Spleen (tissue), 11 donors: Measurements from ENCODE around the gene MEG3. TPM values are rescaled to one million over a fixed set of nuclear protein-coding genes. Genes with fewer than 3 reads are reported as not detected.

Source experiments
- DNase-seq: peaks from one replicate; pipeline ENCODE4 v3.0.0-alpha.2; 2020
- H3K27ac ChIP-seq, 8 donors: fragments of 200-600 bp; sonication (generic) in 7 of 8; 1 replicate in 4 of 8; 2 replicates in 4 of 8; pipeline versions ENCODE4 v1.5.0 to v1.8.0; 2016 to 2021; ENCODE audit warnings: inconsistent platforms in 4 of 8, mild to moderate bottlenecking in 4 of 8, moderate library complexity in 1 of 8
- H3K27me3 ChIP-seq, 7 donors: fragments of 200-600 bp; sonication (generic) in 6 of 7; replicated peaks in 1 of 7; 1 replicate in 4 of 7; 2 replicates in 3 of 7; pipeline versions ENCODE4 v1.5.0 to v1.8.0; 2016 to 2021; ENCODE audit warnings: inconsistent platforms in 3 of 7, mild to moderate bottlenecking in 1 of 7
- H3K36me3 ChIP-seq, 6 donors: fragments of 200-600 bp; sonication (generic) in 5 of 6; 1 replicate in 4 of 6; 2 replicates in 2 of 6; pipeline versions ENCODE4 v1.5.0 to v1.8.0; 2016 to 2021; ENCODE audit warnings: inconsistent platforms in 2 of 6
- H3K4me1 ChIP-seq, 6 donors: fragments of 200-600 bp; sonication (generic) in 5 of 6; 1 replicate in 3 of 6; 2 replicates in 3 of 6; pipeline versions ENCODE4 v1.5.0 to v1.8.0; 2016 to 2021; ENCODE audit warnings: inconsistent platforms in 3 of 6
- H3K4me3 ChIP-seq, 8 donors: fragments of 200-600 bp; sonication (generic) in 7 of 8; 1 replicate in 4 of 8; 2 replicates in 4 of 8; pipeline versions ENCODE4 v1.5.0 to v1.8.0; 2016 to 2021; ENCODE audit warnings: inconsistent platforms in 4 of 8, mild to moderate bottlenecking in 4 of 8, moderate library complexity in 2 of 8
- H3K9me3 ChIP-seq, 8 donors: fragments of 200-600 bp; sonication (generic) in 7 of 8; 1 replicate in 4 of 8; 2 replicates in 4 of 8; pipeline versions ENCODE4 v1.5.0 to v1.8.0; 2016 to 2021; ENCODE audit warnings: inconsistent platforms in 4 of 8
- CTCF ChIP-seq, 11 experiments: fragments of 200-600 bp in 7 of 11; fragments of 450-650 bp in 4 of 11; sonication (generic) in 4 of 11; IDR thresholded peaks in 8 of 11; conservative IDR thresholded peaks in 3 of 11; 1 replicate in 7 of 11; 2 replicates in 4 of 11; pipeline versions ENCODE4 v1.4.0 to v1.8.0; 2016 to 2021; ENCODE audit warnings: antibody characterized with exemption in 11 of 11, inconsistent platforms in 4 of 11, mild to moderate bottlenecking in 1 of 11
- POLR2A ChIP-seq, 3 donors: fragments of 450-650 bp; IDR thresholded peaks; one replicate each; pipeline ENCODE4 v1.5.1; 2017; ENCODE audit warnings: antibody characterized with exemption in 3 of 3, mild to moderate bottlenecking in 1 of 3
- POLR2AphosphoS5 ChIP-seq, 3 donors: sonication (generic); formaldehyde crosslinking; IDR thresholded peaks; one replicate each; pipeline ENCODE4 v1.5.1; 2017; ENCODE audit warnings: antibody characterized with exemption in 3 of 3
- WGBS, 5 donors: extraction: QIAGEN DNeasy Blood & Tissue Kit in 3 of 5; methylation state at CpG; one replicate each; pipeline versions ENCODE4 v1.1.5 to v1.1.7; 2013 to 2018; 5-methylcytosine and 5-hydroxymethylcytosine counted together
- intact Hi-C: fragments of 100-400 bp; cut with DNase I; formaldehyde crosslinking; loops from one replicate; pipeline ENCODE4 v1.15.0; 2023; ENCODE audit warnings: low total_unique reads
- polyA plus RNA-seq, 3 donors: library from polyadenylated mRNA; stranded (reverse); fragments of 200-250 nt; gene quantifications; one replicate each; pipeline ENCODE4 v1.2.1, GENCODE V29; 2013
- total RNA-seq, 7 donors: library from RNA; depleted of rRNA in 3 of 7; stranded (reverse); fragments of >200 nt in 3 of 7; fragmentation: NEBNext Ultra II Directional in 4 of 7; extraction: Animal tissue kit (Norgen Biotek cat#: 25700) in 4 of 7; gene quantifications; one replicate each; pipeline versions ENCODE4 v1.1.0 to v1.2.1, GENCODE V29; 2016 to 2021
- donor health status: healthy with polysubstance abuse.
- donor health status: DM: no; HTN: no; CAD: no; lungs with moderate emphysema.
- donor health status: DM: no; HTN: no; CAD: no.
- donor health status: Bipolar disorder and iron deficiency.
- donor health status: healthy.
- donor health status: DM: no; HTN: no; CAD: no.
- donor health status: DM: yes; HTN: yes; CAD: no.

MEG3 gene
- total and polyA plus RNA-seq, 10 donors: 86.5 to 763 (median 187) TPM

GRCh38 chr14:100822532-100823296 lies 3.2 kb upstream of the MEG3 start:
- DNase-seq: no peak
- Histone ChIP-seq H3K27me3 (peaks cover 0 to 54% (median 7%) of the 10 kb centered on the region in 7 donors), H3K36me3 (no peaks in the 10 kb centered on the region), H3K4me1 (peaks cover 0 to 25% (median 10%) of the 10 kb centered on the region in 6 donors), H3K27ac (no peak overlapping the region), H3K9me3 (peaks cover 0 to 14% (median under 1%) of the 10 kb centered on the region in 8 donors), H3K4me3 (no peak overlapping the region)
- TF ChIP-seq POLR2AphosphoS5 (IDR thresholded peaks at IDR 0.05) (no peak), POLR2A (IDR thresholded peaks at IDR 0.05) (no peak), CTCF (IDR thresholded peaks at IDR 0.05 in 8 of 11, conservative IDR thresholded peaks at IDR 0.05 in 3 of 11) (no peak)
- WGBS, 5 donors: 80 to 89% (median 84%) methylated on average over 9 of the region's 9 CpGs
- intact Hi-C loops: no loop called here

GRCh38 chr14:100823413-100824080 lies 2.4 kb upstream of the MEG3 start:
- Histone ChIP-seq H3K9me3 (peaks cover 0 to 21% (median 3%) of the 10 kb centered on the region in 8 donors), H3K36me3 (no peaks in the 10 kb centered on the region), H3K4me1 (peaks cover 0 to 25% (median 10%) of the 10 kb centered on the region in 6 donors), H3K27me3 (peaks cover 0 to 59% (median 7%) of the 10 kb centered on the region in 7 donors), H3K4me3 (no peak overlapping the region), H3K27ac (no peak overlapping the region)
- 76 to 82% (median 77%) methylated on average over 11 of the region's 11 CpGs for WGBS, 5 donors
- intact Hi-C loops: no loop called here
- TF ChIP-seq POLR2AphosphoS5 (IDR thresholded peaks at IDR 0.05) (no peak), POLR2A (IDR thresholded peaks at IDR 0.05) (no peak), CTCF (IDR thresholded peaks at IDR 0.05 in 8 of 11, conservative IDR thresholded peaks at IDR 0.05 in 3 of 11) (no peak)
- DNase-seq: no peak

GRCh38 chr14:100824091-100824551 lies 1.8 kb upstream of the MEG3 start:
- intact Hi-C loops: no loop called here
- TF ChIP-seq POLR2AphosphoS5 (IDR thresholded peaks at IDR 0.05) (peak in 1 of 3 donors; percentile 32), CTCF (IDR thresholded peaks at IDR 0.05 in 8 of 11, conservative IDR thresholded peaks at IDR 0.05 in 3 of 11) (no peak)
- DNase-seq: peak; percentile 78
- Histone ChIP-seq H3K36me3 (no peaks in the 10 kb centered on the region), H3K27me3 (peaks cover 0 to 59% (median 7%) of the 10 kb centered on the region in 7 donors), H3K4me3 (no peak overlapping the region), H3K27ac (no peak overlapping the region), H3K9me3 (peaks cover 0 to 21% (median 3%) of the 10 kb centered on the region in 8 donors), H3K4me1 (peaks cover 0 to 25% (median 10%) of the 10 kb centered on the region in 6 donors)
- WGBS, 5 donors: 45 to 60% (median 49%) methylated on average over 16 to 32 of the region's 32 CpGs
